Measurements from ENCODE around the gene ABCA1. TPM values are rescaled to one million over a fixed set of nuclear protein-coding genes. Genes with fewer than 3 reads are reported as not detected.

The ABCA1 gene
- total RNA-seq, 3 donors from 2014 or later (not counting 1 experiment from before 2014, with no cell fraction given), result 1.9 to 10.8 (median 4.8) TPM

DNA sequence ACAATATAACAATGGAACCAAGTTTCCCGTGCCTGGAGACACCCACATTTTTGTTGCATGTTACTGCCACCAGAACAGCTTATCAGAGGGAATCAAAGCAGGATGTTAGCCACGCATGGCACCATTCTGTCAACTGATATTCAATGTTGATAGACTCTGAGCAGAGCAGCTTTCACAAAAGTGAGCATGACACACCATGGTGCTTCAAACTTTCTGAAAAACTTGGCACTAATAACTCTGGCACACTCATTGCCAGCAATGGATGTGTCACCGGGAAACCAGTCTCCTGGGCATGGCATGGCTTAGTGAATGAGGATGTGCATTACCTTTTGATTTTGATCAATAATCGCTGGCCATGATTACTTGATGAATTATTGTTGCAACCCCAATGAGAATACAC is 144.4 kb downstream of the ABCA1 start:
- Histone ChIP-seq H3K4me3 (ENCODE audit: low read length) (no peak overlapping the region), H3K36me3 (ENCODE audit: control insufficient read depth, insufficient read depth, low read length) (no peaks in the 10 kb centered on the region), H3K4me1 (ENCODE audit: control insufficient read depth, insufficient read depth, low read length) (no peaks in the 10 kb centered on the region), H3K27me3 (ENCODE audit: control insufficient read depth, insufficient read depth, low read length) (no peaks in the 10 kb centered on the region), H3K9me3 (ENCODE audit: control insufficient read depth, insufficient read depth, low read length) (no peaks in the 10 kb centered on the region), H3K27ac (ENCODE audit: low read length) (no peak overlapping the region)
- ATAC-seq, result no peak
- no peaks in the 10 kb centered on the region for H3K9me3 Mint-ChIP-seq
- H3K27ac Mint-ChIP-seq, result no peak overlapping the region
- peaks cover 0 to 5% of the 10 kb centered on the region in 2 donors for H3K27me3 Mint-ChIP-seq (ENCODE audit: low read depth in 2 of 2)
- H3K36me3 Mint-ChIP-seq, result no peaks in the 10 kb centered on the region
- DNase-seq, result no peak
- H3K4me3 Mint-ChIP-seq, result no peak overlapping the region
- peaks cover 0 to 5% of the 10 kb centered on the region in 2 donors for H3K4me1 Mint-ChIP-seq
- TF ChIP-seq, protein P1, sequence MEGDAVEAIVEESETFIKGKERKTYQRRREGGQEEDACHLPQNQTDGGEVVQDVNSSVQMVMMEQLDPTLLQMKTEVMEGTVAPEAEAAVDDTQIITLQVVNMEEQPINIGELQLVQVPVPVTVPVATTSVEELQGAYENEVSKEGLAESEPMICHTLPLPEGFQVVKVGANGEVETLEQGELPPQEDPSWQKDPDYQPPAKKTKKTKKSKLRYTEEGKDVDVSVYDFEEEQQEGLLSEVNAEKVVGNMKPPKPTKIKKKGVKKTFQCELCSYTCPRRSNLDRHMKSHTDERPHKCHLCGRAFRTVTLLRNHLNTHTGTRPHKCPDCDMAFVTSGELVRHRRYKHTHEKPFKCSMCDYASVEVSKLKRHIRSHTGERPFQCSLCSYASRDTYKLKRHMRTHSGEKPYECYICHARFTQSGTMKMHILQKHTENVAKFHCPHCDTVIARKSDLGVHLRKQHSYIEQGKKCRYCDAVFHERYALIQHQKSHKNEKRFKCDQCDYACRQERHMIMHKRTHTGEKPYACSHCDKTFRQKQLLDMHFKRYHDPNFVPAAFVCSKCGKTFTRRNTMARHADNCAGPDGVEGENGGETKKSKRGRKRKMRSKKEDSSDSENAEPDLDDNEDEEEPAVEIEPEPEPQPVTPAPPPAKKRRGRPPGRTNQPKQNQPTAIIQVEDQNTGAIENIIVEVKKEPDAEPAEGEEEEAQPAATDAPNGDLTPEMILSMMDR (IDR thresholded peaks at IDR 0.05), result no peak
- WGBS (ENCODE audit: insufficient coverage), result 90% methylated on average over 4 of the region's 4 CpGs
- intact Hi-C loops (cut with micrococcal nuclease), result no loop called here

DNA sequence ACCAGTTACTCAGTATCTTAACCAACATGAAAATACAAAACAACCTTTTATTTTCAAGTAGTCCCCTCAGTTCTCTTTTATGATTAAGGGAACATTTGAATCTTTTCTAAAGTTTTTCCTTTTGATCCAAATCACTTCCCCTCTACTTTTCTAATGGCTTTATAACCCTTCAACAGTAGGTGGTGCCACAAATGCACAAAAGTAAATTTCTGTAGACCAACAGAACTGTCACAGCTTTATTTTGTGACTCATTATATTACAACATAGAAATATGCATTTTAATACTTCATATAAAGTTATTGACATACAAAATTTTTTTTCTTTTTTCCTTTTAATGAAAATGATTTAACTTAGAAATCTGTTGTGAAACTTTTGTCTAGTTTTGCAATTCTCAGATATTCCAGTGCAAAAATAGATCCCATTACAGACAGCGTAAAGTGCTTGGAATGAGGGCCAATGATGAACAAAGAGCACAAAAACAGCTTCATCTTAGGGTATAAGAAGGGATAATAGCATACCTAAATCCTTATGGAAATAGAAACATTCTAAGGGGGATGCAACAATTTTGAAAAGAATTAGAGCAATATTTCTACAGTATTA is 147.1 kb downstream of the ABCA1 start:
- 83% methylated on average over 1 of the region's 1 CpG for whole genome bisulfite sequencing (ENCODE audit: insufficient coverage)
- H3K27ac Mint-ChIP-seq, result no peak overlapping the region
- DNase-seq (peak in 1 of 2 donors; percentile 23), ATAC-seq (peak in 1 of 3 donors; percentile 41)
- peaks cover 0 to 5% of the 10 kb centered on the region in 2 donors for H3K4me1 Mint-ChIP-seq
- H3K27me3 Mint-ChIP-seq (ENCODE audit: low read depth in 2 of 2), result peaks cover 0 to 7% of the 10 kb centered on the region in 2 donors
- intact Hi-C loops (cut with micrococcal nuclease), result loop anchor here (2.0 kb wide), 1 partner anchor 634 kb away; no protein-coding TSS in a partner anchor
- H3K9me3 Mint-ChIP-seq, result no peaks in the 10 kb centered on the region
- Histone ChIP-seq H3K9me3 (ENCODE audit: control insufficient read depth, insufficient read depth, low read length) (no peaks in the 10 kb centered on the region), H3K4me1 (ENCODE audit: control insufficient read depth, insufficient read depth, low read length) (no peaks in the 10 kb centered on the region), H3K27me3 (ENCODE audit: control insufficient read depth, insufficient read depth, low read length) (no peaks in the 10 kb centered on the region), H3K27ac (ENCODE audit: low read length) (no peak overlapping the region), H3K4me3 (ENCODE audit: low read length) (no peak overlapping the region), H3K36me3 (ENCODE audit: control insufficient read depth, insufficient read depth, low read length) (no peaks in the 10 kb centered on the region)
- H3K36me3 Mint-ChIP-seq, result no peaks in the 10 kb centered on the region
- H3K4me3 Mint-ChIP-seq, result no peak overlapping the region
- TF ChIP-seq, protein P1 (IDR thresholded peaks at IDR 0.05), result no peak

- DNase-seq (no peak), ATAC-seq (no peak)
- Mint-ChIP-seq H3K4me1 (peaks cover 0 to 5% of the 10 kb centered on the region in 2 donors), H3K9me3 (no peaks in the 10 kb centered on the region), H3K4me3 (no peak overlapping the region), H3K27ac (no peak overlapping the region), H3K27me3 (ENCODE audit: low read depth in 2 of 2) (peaks cover 0 to 7% of the 10 kb centered on the region in 2 donors), H3K36me3 (no peaks in the 10 kb centered on the region)
- Histone ChIP-seq H3K27me3 (ENCODE audit: control insufficient read depth, insufficient read depth, low read length) (no peaks in the 10 kb centered on the region), H3K4me3 (ENCODE audit: low read length) (no peak overlapping the region), H3K9me3 (ENCODE audit: control insufficient read depth, insufficient read depth, low read length) (no peaks in the 10 kb centered on the region), H3K4me1 (ENCODE audit: control insufficient read depth, insufficient read depth, low read length) (no peaks in the 10 kb centered on the region), H3K36me3 (ENCODE audit: control insufficient read depth, insufficient read depth, low read length) (no peaks in the 10 kb centered on the region), H3K27ac (ENCODE audit: low read length) (no peak overlapping the region)
- TF ChIP-seq, protein P1 (IDR thresholded peaks at IDR 0.05), result no peak
- intact Hi-C loops (cut with micrococcal nuclease), result loop anchor here (2.0 kb wide), 1 partner anchor 635 kb away; no protein-coding TSS in a partner anchor
- 80% methylated on average over 6 of the region's 9 CpGs for WGBS (ENCODE audit: insufficient coverage)
These were observed 147.9 kb downstream of the ABCA1 start for GRCh38 chr9:104779946-104780535.

Data from natural killer cell (primary cell).